ENCODE results near the gene ZNF8. TPM values are rescaled to one million over a fixed set of nuclear protein-coding genes. Genes with fewer than 3 reads are reported as not detected.
A peak's percentile ranks its signal among the peaks of the same experiment; 100 is the strongest.

ZNF8 gene
- total RNA-seq, 2 donors from 2014 or later: 5.8 to 6.9 TPM

DNA sequence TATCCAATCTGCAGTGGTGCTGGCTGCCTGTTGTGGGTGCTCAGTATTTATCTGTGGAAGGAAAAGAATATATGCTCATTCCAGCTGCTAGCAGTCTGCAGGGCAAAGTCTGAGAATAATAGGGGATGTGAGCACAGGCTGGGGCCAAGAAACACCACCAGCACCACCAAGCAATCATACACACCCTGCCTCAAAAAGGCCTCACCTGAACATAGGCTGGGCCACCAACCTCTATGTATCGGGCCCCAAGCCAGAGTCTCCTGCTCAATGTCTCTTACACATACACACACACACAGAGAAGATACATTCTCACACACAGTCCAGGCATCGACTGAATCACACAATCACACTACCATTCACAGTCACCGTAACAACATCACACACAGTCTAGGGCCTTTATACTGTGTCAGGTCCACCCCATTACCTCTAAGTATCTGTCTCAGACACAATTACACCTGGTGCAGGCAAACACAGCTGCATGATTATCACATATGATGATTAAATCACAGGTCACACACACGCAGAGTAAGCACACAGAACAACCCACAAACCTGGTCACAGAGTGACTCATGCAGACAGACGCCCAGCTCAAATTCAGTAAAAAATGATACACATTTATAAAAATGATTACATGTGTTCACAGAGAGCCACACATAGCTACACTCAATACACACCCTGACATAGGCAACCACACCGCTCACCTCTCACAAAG lies 46.7 kb downstream of the ZNF8 start:
- Histone ChIP-seq H3K36me3 (no peaks in the 10 kb centered on the region), H3K4me1 (peaks cover 0 to 30% of the 10 kb centered on the region in 2 donors), H3K27ac (no peak overlapping the region), H3K9me3 (no peaks in the 10 kb centered on the region), H3K4me3 (peak overlapping the region in 1 of 2 donors; percentile 78), H3K27me3 (no peaks in the 10 kb centered on the region)
- DNase-seq (ENCODE audit: low spot score): no peak
- TF ChIP-seq, protein P1, sequence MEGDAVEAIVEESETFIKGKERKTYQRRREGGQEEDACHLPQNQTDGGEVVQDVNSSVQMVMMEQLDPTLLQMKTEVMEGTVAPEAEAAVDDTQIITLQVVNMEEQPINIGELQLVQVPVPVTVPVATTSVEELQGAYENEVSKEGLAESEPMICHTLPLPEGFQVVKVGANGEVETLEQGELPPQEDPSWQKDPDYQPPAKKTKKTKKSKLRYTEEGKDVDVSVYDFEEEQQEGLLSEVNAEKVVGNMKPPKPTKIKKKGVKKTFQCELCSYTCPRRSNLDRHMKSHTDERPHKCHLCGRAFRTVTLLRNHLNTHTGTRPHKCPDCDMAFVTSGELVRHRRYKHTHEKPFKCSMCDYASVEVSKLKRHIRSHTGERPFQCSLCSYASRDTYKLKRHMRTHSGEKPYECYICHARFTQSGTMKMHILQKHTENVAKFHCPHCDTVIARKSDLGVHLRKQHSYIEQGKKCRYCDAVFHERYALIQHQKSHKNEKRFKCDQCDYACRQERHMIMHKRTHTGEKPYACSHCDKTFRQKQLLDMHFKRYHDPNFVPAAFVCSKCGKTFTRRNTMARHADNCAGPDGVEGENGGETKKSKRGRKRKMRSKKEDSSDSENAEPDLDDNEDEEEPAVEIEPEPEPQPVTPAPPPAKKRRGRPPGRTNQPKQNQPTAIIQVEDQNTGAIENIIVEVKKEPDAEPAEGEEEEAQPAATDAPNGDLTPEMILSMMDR (IDR thresholded peaks at IDR 0.05): no peak

- no peak for DNase-seq (ENCODE audit: low spot score)
- TF ChIP-seq, protein P1 (IDR thresholded peaks at IDR 0.05): no peak
- peak overlapping the region; percentile 96 to 98 for H3K27ac ChIP-seq
- peaks cover 0 to 30% of the 10 kb centered on the region in 2 donors for H3K4me1 ChIP-seq
- peak overlapping the region; percentile 78 to 82 for H3K4me3 ChIP-seq
- H3K27me3 ChIP-seq: no peaks in the 10 kb centered on the region
- no peaks in the 10 kb centered on the region for H3K36me3 ChIP-seq
- no peaks in the 10 kb centered on the region for H3K9me3 ChIP-seq
These were observed 47.8 kb downstream of the ZNF8 start for GRCh38 chr19:58326501-58326913.

DNA sequence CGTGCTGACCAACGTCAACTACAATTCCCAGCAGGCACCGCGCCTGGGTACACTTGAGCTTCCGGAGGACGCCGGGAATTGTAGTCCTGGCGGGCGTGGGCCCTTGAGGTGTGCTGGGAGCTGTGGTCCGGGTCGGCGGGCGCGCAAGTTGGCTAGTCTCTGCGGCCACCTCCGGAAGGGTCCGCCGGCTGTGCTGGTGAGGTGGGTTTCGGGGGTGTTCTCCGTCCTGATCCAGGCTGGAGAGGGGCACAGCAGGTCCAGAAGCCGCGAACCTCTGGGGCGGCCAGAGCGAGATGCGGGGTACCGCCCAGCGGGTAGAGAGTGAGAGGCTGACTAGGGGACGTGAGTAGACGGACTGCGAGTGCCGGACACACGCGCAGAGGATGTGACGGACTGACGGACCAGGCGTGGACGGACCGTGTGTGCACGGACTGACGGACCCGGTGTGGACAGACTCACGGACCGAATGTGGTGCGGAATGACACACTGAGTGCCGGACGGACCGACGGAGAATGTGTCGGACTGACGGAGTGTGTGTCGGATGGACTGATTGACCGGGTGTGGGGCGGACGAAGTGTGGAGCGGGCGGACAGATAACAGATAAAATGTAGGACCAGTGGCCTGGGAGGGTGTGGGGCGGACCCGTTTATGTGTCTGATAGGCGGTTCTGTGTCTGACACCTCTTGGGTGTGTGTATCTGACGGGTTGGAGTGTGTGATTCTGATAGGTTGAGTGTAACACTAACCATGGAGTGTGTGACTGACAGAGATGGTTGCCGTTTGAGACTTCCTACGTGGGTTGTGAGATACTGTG lies 48.4 kb downstream of the ZNF8 start, which contains the start of gene ZSCAN22:
ZSCAN22 (plus strand) TSS at position 81 of the 813 bp plus-strand sequence. CDS start 7,809 bp downstream, outside the sequence.
- Histone ChIP-seq H3K27me3 (no peaks in the 10 kb centered on the region), H3K9me3 (no peaks in the 10 kb centered on the region), H3K4me1 (peaks cover 0 to 30% of the 10 kb centered on the region in 2 donors), H3K27ac (peak within 1 kb of the TSS; percentile 96 to 98), H3K4me3 (peak within 1 kb of the TSS; percentile 78 to 82), H3K36me3 (no peaks in the 10 kb centered on the region)
- DNase-seq (ENCODE audit: low spot score): peak; percentile 97
- TF ChIP-seq, protein P1 (IDR thresholded peaks at IDR 0.05): no peak

DNA sequence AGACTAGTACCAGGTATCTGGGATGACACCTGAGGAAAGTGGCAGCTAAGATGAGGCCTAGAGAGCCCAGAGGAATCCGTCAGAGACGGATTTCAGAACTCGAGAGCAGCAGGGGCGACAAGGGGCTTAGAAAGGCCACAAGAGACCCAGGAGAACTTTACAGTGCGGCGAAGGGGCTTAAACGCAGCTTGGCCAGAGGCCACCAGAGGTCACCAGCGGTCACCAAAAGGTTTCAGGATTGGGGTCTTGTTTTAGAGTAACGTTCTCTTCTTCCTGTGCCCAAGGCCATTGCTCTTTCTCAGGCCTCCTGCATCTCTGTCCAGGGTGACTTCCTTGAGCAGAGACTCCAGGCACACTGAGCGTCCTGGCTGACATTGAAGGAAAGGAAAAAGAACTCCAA lies 50.2 kb downstream of the ZNF8 start:
- Histone ChIP-seq H3K36me3 (no peaks in the 10 kb centered on the region), H3K4me1 (peaks cover 0 to 30% of the 10 kb centered on the region in 2 donors), H3K27me3 (no peaks in the 10 kb centered on the region), H3K4me3 (no peak overlapping the region), H3K9me3 (no peaks in the 10 kb centered on the region), H3K27ac (no peak overlapping the region)
- DNase-seq (ENCODE audit: low spot score): no peak
- TF ChIP-seq, protein P1 (IDR thresholded peaks at IDR 0.05): no peak

- peaks cover 8% of the 10 kb centered on the region for H3K36me3 ChIP-seq
- H3K27ac ChIP-seq: no peak overlapping the region
- peaks cover 0 to 27% of the 10 kb centered on the region in 2 donors for H3K4me1 ChIP-seq
- H3K27me3 ChIP-seq: no peaks in the 10 kb centered on the region
- DNase-seq (ENCODE audit: low spot score): no peak
- no peak overlapping the region for H3K4me3 ChIP-seq
- TF ChIP-seq, protein P1 (IDR thresholded peaks at IDR 0.05): no peak
- no peaks in the 10 kb centered on the region for H3K9me3 ChIP-seq
These were observed 51.7 kb downstream of the ZNF8 start for GRCh38 chr19:58330458-58330857.
